Measurements from ENCODE around the gene ATP2C2. TPM values are rescaled to one million over a fixed set of nuclear protein-coding genes. Genes with fewer than 3 reads are reported as not detected.

Gene ATP2C2
- polyA plus RNA-seq, 1 of the 3 experiments (the other 2 are of a cell fraction) = 0.33 TPM

GRCh38 chr16:84509032-84509950 is 141.0 kb downstream of the ATP2C2 start:
- no peak for DNase-seq
- H3F3A ChIP-seq (replicated peaks; ENCODE audit: insufficient read depth) = no peaks in the 10 kb centered on the region
- no peaks in the 10 kb centered on the region for H3K36me3 ChIP-seq (replicated peaks in 1 of 2; ENCODE audit: control insufficient read depth in 1 of 2, insufficient read depth in 2 of 2, low read length in 1 of 2)
- no peak overlapping the region for H3K4me2 ChIP-seq
- ChIA-PET POLR2A (no interaction called here), CTCF (interaction anchor here (0.7 to 5.4 kb wide), 6 partner anchors 33 to 462 kb away, joined by 3 to 79 read pairs (median 25); no protein-coding TSS in a partner anchor)
- H3K9me2 ChIP-seq = no peaks in the 10 kb centered on the region
- WGBS (ENCODE audit: low lambda C conversion rate) = 89% methylated on average over 10 of the region's 20 CpGs
- H3K9me3 ChIP-seq = no peaks in the 10 kb centered on the region
- no peak overlapping the region for H3K27ac ChIP-seq (ENCODE audit: low read depth in 2 of 2, low read length in 1 of 2)
- H3K4me1 ChIP-seq (ENCODE audit: control insufficient read depth in 1 of 2, insufficient read depth in 2 of 2, low read depth in 1 of 2, low read length in 1 of 2) = peaks cover 7 to 17% of the 10 kb centered on the region in 2 experiments; a peak in 2 of 4 replicates
- H3K4me3 ChIP-seq (ENCODE audit: low read depth in 2 of 2, low read length in 1 of 2) = no peak overlapping the region
- H4K20me1 ChIP-seq (ENCODE audit: insufficient read depth) = no peaks in the 10 kb centered on the region
- peaks cover under 1% of the 10 kb centered on the region; the same call in 1 of the 2 replicates for H3K79me2 ChIP-seq (ENCODE audit: insufficient read depth)
- TF ChIP-seq FOXM1 (IDR thresholded peaks at IDR 0.05; ENCODE audit: low read depth) = no peak
- TF ChIP-seq GATA2 (CRISPR knock-in tag; IDR thresholded peaks at IDR 0.05) = no peak
- TF ChIP-seq, protein P1, sequence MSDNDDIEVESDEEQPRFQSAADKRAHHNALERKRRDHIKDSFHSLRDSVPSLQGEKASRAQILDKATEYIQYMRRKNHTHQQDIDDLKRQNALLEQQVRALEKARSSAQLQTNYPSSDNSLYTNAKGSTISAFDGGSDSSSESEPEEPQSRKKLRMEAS (IDR thresholded peaks at IDR 0.05; ENCODE audit: low read depth) = no peak
- no peak for TF ChIP-seq FOSL2 (IDR thresholded peaks at IDR 0.05; ENCODE audit: borderline replicate concordance, low read depth)
- TF ChIP-seq RFX5 (IDR thresholded peaks at IDR 0.05; ENCODE audit: low read length) = no peak
- no peak for TF ChIP-seq CHD2 (IDR thresholded peaks at IDR 0.05; ENCODE audit: low read length, partially characterized antibody)
- TF ChIP-seq EZH2phosphoT487 (IDR thresholded peaks at IDR 0.05; ENCODE audit: borderline replicate concordance, low read depth) = no peak
- TF ChIP-seq NFIC (IDR thresholded peaks at IDR 0.05; ENCODE audit: borderline replicate concordance) = no peak
- no peak for TF ChIP-seq ZBTB33 (IDR thresholded peaks at IDR 0.05; ENCODE audit: borderline replicate concordance, low read depth)
- TF ChIP-seq, protein P2, sequence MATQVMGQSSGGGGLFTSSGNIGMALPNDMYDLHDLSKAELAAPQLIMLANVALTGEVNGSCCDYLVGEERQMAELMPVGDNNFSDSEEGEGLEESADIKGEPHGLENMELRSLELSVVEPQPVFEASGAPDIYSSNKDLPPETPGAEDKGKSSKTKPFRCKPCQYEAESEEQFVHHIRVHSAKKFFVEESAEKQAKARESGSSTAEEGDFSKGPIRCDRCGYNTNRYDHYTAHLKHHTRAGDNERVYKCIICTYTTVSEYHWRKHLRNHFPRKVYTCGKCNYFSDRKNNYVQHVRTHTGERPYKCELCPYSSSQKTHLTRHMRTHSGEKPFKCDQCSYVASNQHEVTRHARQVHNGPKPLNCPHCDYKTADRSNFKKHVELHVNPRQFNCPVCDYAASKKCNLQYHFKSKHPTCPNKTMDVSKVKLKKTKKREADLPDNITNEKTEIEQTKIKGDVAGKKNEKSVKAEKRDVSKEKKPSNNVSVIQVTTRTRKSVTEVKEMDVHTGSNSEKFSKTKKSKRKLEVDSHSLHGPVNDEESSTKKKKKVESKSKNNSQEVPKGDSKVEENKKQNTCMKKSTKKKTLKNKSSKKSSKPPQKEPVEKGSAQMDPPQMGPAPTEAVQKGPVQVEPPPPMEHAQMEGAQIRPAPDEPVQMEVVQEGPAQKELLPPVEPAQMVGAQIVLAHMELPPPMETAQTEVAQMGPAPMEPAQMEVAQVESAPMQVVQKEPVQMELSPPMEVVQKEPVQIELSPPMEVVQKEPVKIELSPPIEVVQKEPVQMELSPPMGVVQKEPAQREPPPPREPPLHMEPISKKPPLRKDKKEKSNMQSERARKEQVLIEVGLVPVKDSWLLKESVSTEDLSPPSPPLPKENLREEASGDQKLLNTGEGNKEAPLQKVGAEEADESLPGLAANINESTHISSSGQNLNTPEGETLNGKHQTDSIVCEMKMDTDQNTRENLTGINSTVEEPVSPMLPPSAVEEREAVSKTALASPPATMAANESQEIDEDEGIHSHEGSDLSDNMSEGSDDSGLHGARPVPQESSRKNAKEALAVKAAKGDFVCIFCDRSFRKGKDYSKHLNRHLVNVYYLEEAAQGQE (IDR thresholded peaks at IDR 0.05; ENCODE audit: low read depth, low read length) = no peak
- TF ChIP-seq FOXJ3 (CRISPR knock-in tag; IDR thresholded peaks at IDR 0.05) = no peak
- TF ChIP-seq IRF3 (IDR thresholded peaks at IDR 0.05; ENCODE audit: low read depth, low read length) = no peak
- TF ChIP-seq PBX3 (IDR thresholded peaks at IDR 0.05) = no peak
- H3K9ac ChIP-seq = no peak overlapping the region
- H3K27me3 ChIP-seq (ENCODE audit: insufficient read depth) = no peaks in the 10 kb centered on the region
- no peak overlapping the region for H2AFZ ChIP-seq (ENCODE audit: low read depth)

Measured in SK-N-SH (cell line).